GM12865 (cell line): Measurements from ENCODE around the gene MAP3K3.

Experiments used
- DNase-seq: peaks from one replicate; pipeline ENCODE4 v3.0.0; 2010; ENCODE audit warnings: low read depth
- H3K4me3 ChIP-seq: 2 replicates; pipeline ENCODE4 v1.5.1; 2011; ENCODE audit warnings: mild to moderate bottlenecking, low read depth, low read length, control low read depth
- CTCF ChIP-seq: IDR thresholded peaks from 2 replicates; pipeline ENCODE4 v1.5.1; 2011; ENCODE audit warnings: low read length, control low read depth, low read depth, inconsistent platforms; ENCODE audit not compliant: insufficient read depth; ENCODE audit errors: missing control alignments

MAP3K3 gene

GRCh38 chr17:63704259-63704576 is 82.0 kb downstream of the MAP3K3 start:
- no peak for TF ChIP-seq CTCF
- no peak overlapping the region for H3K4me3 ChIP-seq
- DNase-seq = no peak

GRCh38 chr17:63704836-63705235 is 82.6 kb downstream of the MAP3K3 start:
- no peak for DNase-seq
- no peak for TF ChIP-seq CTCF
- H3K4me3 ChIP-seq = no peak overlapping the region

GRCh38 chr17:63705657-63706056 is 83.4 kb downstream of the MAP3K3 start:
- no peak for TF ChIP-seq CTCF
- H3K4me3 ChIP-seq = no peak overlapping the region
- DNase-seq = no peak

GRCh38 chr17:63706336-63707082 is 84.3 kb downstream of the MAP3K3 start:
- no peak overlapping the region for H3K4me3 ChIP-seq
- DNase-seq = no peak
- TF ChIP-seq CTCF = no peak

- no peak for DNase-seq
- TF ChIP-seq CTCF = no peak
- no peak overlapping the region for H3K4me3 ChIP-seq
Observed at GRCh38 chr17:63707151-63707550, 84.9 kb downstream of the MAP3K3 start.

GRCh38 chr17:63709110-63709509 is 86.9 kb downstream of the MAP3K3 start:
- no peak for TF ChIP-seq CTCF
- H3K4me3 ChIP-seq = no peak overlapping the region
- no peak for DNase-seq
